Uterus (tissue), 2 donors: ENCODE measurements around the gene INPP5K.
"Not testable (repeated sequence)": the region's sequence is repeated elsewhere in the genome, so short reads cannot be mapped to it uniquely, and the experiment has no call there.

Source experiments
- POLR2A ChIP-seq, 2 donors: fragments of 450-650 bp; IDR thresholded peaks; one replicate each; pipeline ENCODE4 v1.6.1; 2016; ENCODE audit warnings: antibody characterized with exemption in 2 of 2, mild to moderate bottlenecking in 1 of 2, moderate library complexity in 1 of 2
- TF ChIP-seq, protein P1 (sequence below), 4 experiments: fragments of 200-600 bp in 2 of 4; fragments of 450-650 bp in 2 of 4; sonication (generic) in 2 of 4; IDR thresholded peaks; one replicate each; pipeline ENCODE4 v1.5.1; 2016 to 2019; ENCODE audit warnings: antibody characterized with exemption in 4 of 4, mild to moderate bottlenecking in 2 of 4, moderate library complexity in 1 of 4

DNA sequence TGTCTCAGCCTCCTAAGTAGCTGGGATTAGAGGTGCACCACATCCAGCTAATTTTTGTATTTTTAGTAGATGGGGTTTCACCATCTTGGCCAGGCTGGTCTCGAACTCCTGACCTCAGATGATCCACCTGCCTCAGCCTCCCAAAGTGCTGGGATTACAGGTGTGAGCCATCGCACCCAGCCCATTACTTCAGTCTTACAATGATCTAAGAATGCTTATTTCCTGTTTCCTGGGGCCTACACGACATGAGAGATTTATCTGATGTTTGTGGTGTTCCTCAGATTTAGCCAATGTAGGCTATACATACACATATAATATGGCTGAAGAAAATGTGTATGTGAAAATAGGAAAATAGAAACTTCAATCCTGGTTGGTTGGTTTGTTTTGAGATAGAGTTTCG, 10.5 kb upstream of the INPP5K start:
- TF ChIP-seq, protein P1, sequence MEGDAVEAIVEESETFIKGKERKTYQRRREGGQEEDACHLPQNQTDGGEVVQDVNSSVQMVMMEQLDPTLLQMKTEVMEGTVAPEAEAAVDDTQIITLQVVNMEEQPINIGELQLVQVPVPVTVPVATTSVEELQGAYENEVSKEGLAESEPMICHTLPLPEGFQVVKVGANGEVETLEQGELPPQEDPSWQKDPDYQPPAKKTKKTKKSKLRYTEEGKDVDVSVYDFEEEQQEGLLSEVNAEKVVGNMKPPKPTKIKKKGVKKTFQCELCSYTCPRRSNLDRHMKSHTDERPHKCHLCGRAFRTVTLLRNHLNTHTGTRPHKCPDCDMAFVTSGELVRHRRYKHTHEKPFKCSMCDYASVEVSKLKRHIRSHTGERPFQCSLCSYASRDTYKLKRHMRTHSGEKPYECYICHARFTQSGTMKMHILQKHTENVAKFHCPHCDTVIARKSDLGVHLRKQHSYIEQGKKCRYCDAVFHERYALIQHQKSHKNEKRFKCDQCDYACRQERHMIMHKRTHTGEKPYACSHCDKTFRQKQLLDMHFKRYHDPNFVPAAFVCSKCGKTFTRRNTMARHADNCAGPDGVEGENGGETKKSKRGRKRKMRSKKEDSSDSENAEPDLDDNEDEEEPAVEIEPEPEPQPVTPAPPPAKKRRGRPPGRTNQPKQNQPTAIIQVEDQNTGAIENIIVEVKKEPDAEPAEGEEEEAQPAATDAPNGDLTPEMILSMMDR (IDR thresholded peaks at IDR 0.05), result not testable (repeated sequence)
- not testable (repeated sequence) for TF ChIP-seq POLR2A (IDR thresholded peaks at IDR 0.05)
